CD4-positive, CD25-positive, alpha-beta regulatory T cell (primary cell): ENCODE data around the gene TAPBP. TPM values are rescaled to one million over a fixed set of nuclear protein-coding genes. Genes with fewer than 3 reads are reported as not detected.
A peak's percentile ranks its signal among the peaks of the same experiment; 100 is the strongest.

Experiments
- ATAC-seq, 2 donors: fragments of 150-1000 bp; cut with Tn5 transposase; one replicate each; pipeline ENCODE4 v1.10.0; 2021; ENCODE audit warnings: low read depth in 2 of 2, moderate number of reproducible peaks in 2 of 2, moderate library complexity in 1 of 2
- DNase-seq, 3 donors: peaks; one replicate each; pipeline versions ENCODE4 v3.0.0 to v3.0.0-alpha.2; 2012 to 2022; ENCODE audit warnings: mixed read lengths in 1 of 3
- H3K27ac ChIP-seq: one replicate; pipeline ENCODE4 v1.7.0; 2013; ENCODE audit warnings: mild to moderate bottlenecking, low read length; ENCODE audit not compliant: insufficient read depth, poor library complexity, severe bottlenecking
- H3K27me3 ChIP-seq: one replicate; pipeline ENCODE4 v1.7.0; 2013; ENCODE audit warnings: low read length; ENCODE audit not compliant: control insufficient read depth, insufficient read depth
- H3K36me3 ChIP-seq: one replicate; pipeline ENCODE4 v1.7.0; 2013; ENCODE audit warnings: mild to moderate bottlenecking, low read length, moderate library complexity; ENCODE audit not compliant: control insufficient read depth, insufficient read depth
- H3K4me1 ChIP-seq: 2 replicates; pipeline ENCODE4 v1.7.0; 2013; ENCODE audit warnings: mild to moderate bottlenecking, low read length; ENCODE audit not compliant: insufficient read depth, control insufficient read depth, poor library complexity, severe bottlenecking
- H3K4me3 ChIP-seq: one replicate; pipeline ENCODE4 v1.7.0; 2013; ENCODE audit warnings: low read depth, mild to moderate bottlenecking, low read length, moderate library complexity
- H3K9me3 ChIP-seq, 2 experiments: 1 replicate in 1 of 2; 2 replicates in 1 of 2; pipeline ENCODE4 v1.7.0; 2013; ENCODE audit warnings: low read length in 2 of 2, mild to moderate bottlenecking in 1 of 2, moderate library complexity in 1 of 2; ENCODE audit not compliant: control insufficient read depth in 2 of 2
- H3K27ac Mint-ChIP-seq, 3 donors: one replicate each; pipeline ENCODE4 v1.8.0; 2020 to 2022; ENCODE audit warnings: mild to moderate bottlenecking in 3 of 3, mixed read lengths in 3 of 3, moderate library complexity in 2 of 3
- H3K27me3 Mint-ChIP-seq: one replicate; pipeline ENCODE4 v1.8.0; 2022; ENCODE audit warnings: mild to moderate bottlenecking, mixed read lengths
- H3K36me3 Mint-ChIP-seq: one replicate; pipeline ENCODE4 v1.8.0; 2020; ENCODE audit warnings: mixed read lengths
- H3K4me1 Mint-ChIP-seq, 4 donors: one replicate each; pipeline ENCODE4 v1.8.0; 2020 to 2022; ENCODE audit warnings: mixed read lengths in 4 of 4, mild to moderate bottlenecking in 1 of 4
- H3K4me3 Mint-ChIP-seq, 4 donors: one replicate each; pipeline ENCODE4 v1.8.0; 2020 to 2022; ENCODE audit warnings: mild to moderate bottlenecking in 4 of 4, mixed read lengths in 4 of 4, moderate library complexity in 3 of 4
- H3K9me3 Mint-ChIP-seq, 7 donors: one replicate each; pipeline ENCODE4 v1.8.0; 2020 to 2022; ENCODE audit warnings: mixed read lengths in 7 of 7, mild to moderate bottlenecking in 3 of 7, moderate library complexity in 2 of 7
- polyA plus RNA-seq, 4 donors: library from polyadenylated mRNA; unstranded; fragments of 300-500 nt; fragmentation: Illumina TruSeq; gene quantifications; one replicate each; pipeline ENCODE4 v1.2.3, GENCODE V29; 2021
- total RNA-seq: library from RNA; stranded (reverse); gene quantifications from one replicate; pipeline ENCODE4 v1.2.3, GENCODE V29; 2022

The TAPBP gene
- total and polyA plus RNA-seq, 5 donors from 2014 or later: 251 to 314 (median 266) TPM

- H3K36me3 ChIP-seq: peaks cover 36% of the 10 kb centered on the region
- H3K27ac ChIP-seq: peak overlapping the region; percentile 23
- peaks cover 10% of the 10 kb centered on the region for H3K27me3 Mint-ChIP-seq
- H3K4me3 Mint-ChIP-seq: peak overlapping the region in 2 of 4 donors; percentile 4 to 28
- H3K4me1 ChIP-seq: peaks cover 34% of the 10 kb centered on the region
- peaks cover 15% of the 10 kb centered on the region for H3K36me3 Mint-ChIP-seq
- peak overlapping the region in 1 of 3 donors; percentile 91 for H3K27ac Mint-ChIP-seq
- H3K4me1 Mint-ChIP-seq: peaks cover 0 to 60% (median 38%) of the 10 kb centered on the region in 4 donors
- H3K9me3 Mint-ChIP-seq: peaks cover 0 to 3% (median 0%) of the 10 kb centered on the region in 7 donors
- DNase-seq (no peak), ATAC-seq (no peak)
- no peaks in the 10 kb centered on the region for H3K9me3 ChIP-seq
- no peak overlapping the region for H3K4me3 ChIP-seq
- no peaks in the 10 kb centered on the region for H3K27me3 ChIP-seq
Measured at GRCh38 chr6:33301877-33302276, 12.0 kb downstream of the TAPBP start.

GRCh38 chr6:33299237-33299944 lies 14.5 kb downstream of the TAPBP start:
- peak overlapping the region; percentile 98 to 100 (median 100) for H3K27ac Mint-ChIP-seq
- Histone ChIP-seq H3K4me1 (peaks cover 27% of the 10 kb centered on the region), H3K27ac (peak overlapping the region; percentile 92), H3K4me3 (peak overlapping the region; percentile 90), H3K36me3 (peaks cover 34% of the 10 kb centered on the region), H3K27me3 (no peaks in the 10 kb centered on the region), H3K9me3 (no peaks in the 10 kb centered on the region)
- H3K27me3 Mint-ChIP-seq: peaks cover 10% of the 10 kb centered on the region
- H3K36me3 Mint-ChIP-seq: peaks cover 11% of the 10 kb centered on the region
- ATAC-seq (peak; percentile 86 to 87), DNase-seq (peak; percentile 88 to 96 (median 92))
- peak overlapping the region; percentile 99 to 100 (median 100) for H3K4me3 Mint-ChIP-seq
- peaks cover 0 to 50% (median 26%) of the 10 kb centered on the region in 4 donors for H3K4me1 Mint-ChIP-seq
- H3K9me3 Mint-ChIP-seq: peaks cover 0 to 3% (median 0%) of the 10 kb centered on the region in 7 donors

- Histone ChIP-seq H3K36me3 (peaks cover 30% of the 10 kb centered on the region), H3K27ac (peak within 1 kb of the TSS; percentile 92), H3K4me1 (peaks cover 27% of the 10 kb centered on the region), H3K27me3 (no peaks in the 10 kb centered on the region), H3K4me3 (peak within 1 kb of the TSS; percentile 90), H3K9me3 (no peaks in the 10 kb centered on the region)
- H3K36me3 Mint-ChIP-seq: peaks cover 14% of the 10 kb centered on the region
- ATAC-seq: peak; percentile 34 to 45
- peak in 2 of 3 donors; percentile 54 to 78 for DNase-seq
- H3K27ac Mint-ChIP-seq: peak within 1 kb of the TSS; percentile 98 to 100 (median 100)
- peaks cover 10% of the 10 kb centered on the region for H3K27me3 Mint-ChIP-seq
- H3K4me3 Mint-ChIP-seq: peak within 1 kb of the TSS; percentile 99 to 100 (median 100)
- peaks cover 0 to 3% (median 0%) of the 10 kb centered on the region in 7 donors for H3K9me3 Mint-ChIP-seq
- peaks cover 0 to 52% (median 26%) of the 10 kb centered on the region in 4 donors for H3K4me1 Mint-ChIP-seq
Measured at GRCh38 chr6:33298773-33299236, 15.1 kb downstream of the TAPBP start, which contains the start of gene RGL2. Gene RGL2, minus strand, starts transcription at chr6:33298942. Its CDS starts 332 bp downstream, at chr6:33298610.

- no peaks in the 10 kb centered on the region for H3K27me3 ChIP-seq
- ATAC-seq (peak in 1 of 2 donors; percentile 6), DNase-seq (peak; percentile 54 to 69 (median 63))
- peaks cover 8% of the 10 kb centered on the region for H3K36me3 Mint-ChIP-seq
- H3K4me1 ChIP-seq: peaks cover 27% of the 10 kb centered on the region
- H3K9me3 Mint-ChIP-seq: peaks cover 0 to 3% (median 0%) of the 10 kb centered on the region in 7 donors
- peak overlapping the region; percentile 95 to 100 (median 100) for H3K4me3 Mint-ChIP-seq
- H3K4me1 Mint-ChIP-seq: peaks cover 0 to 48% (median 22%) of the 10 kb centered on the region in 4 donors
- H3K27me3 Mint-ChIP-seq: peaks cover 10% of the 10 kb centered on the region
- no peaks in the 10 kb centered on the region for H3K9me3 ChIP-seq
- peaks cover 30% of the 10 kb centered on the region for H3K36me3 ChIP-seq
- H3K27ac Mint-ChIP-seq: peak overlapping the region; percentile 98 to 100 (median 100)
- H3K4me3 ChIP-seq: peak overlapping the region; percentile 67
- peak overlapping the region; percentile 92 for H3K27ac ChIP-seq
Measured at GRCh38 chr6:33297956-33298772, 15.7 kb downstream of the TAPBP start.

GRCh38 chr6:33297406-33297955 lies 16.4 kb downstream of the TAPBP start:
- Histone ChIP-seq H3K27me3 (no peaks in the 10 kb centered on the region), H3K27ac (peak overlapping the region; percentile 92), H3K36me3 (peaks cover 34% of the 10 kb centered on the region), H3K9me3 (no peaks in the 10 kb centered on the region), H3K4me1 (peaks cover 27% of the 10 kb centered on the region), H3K4me3 (no peak overlapping the region)
- H3K9me3 Mint-ChIP-seq: peaks cover 0 to 3% (median 0%) of the 10 kb centered on the region in 7 donors
- H3K27ac Mint-ChIP-seq: peak overlapping the region in 1 of 3 donors; percentile 100
- H3K4me3 Mint-ChIP-seq: peak overlapping the region; percentile 80 to 100 (median 97)
- no peak for ATAC-seq
- peaks cover 0 to 48% (median 22%) of the 10 kb centered on the region in 4 donors for H3K4me1 Mint-ChIP-seq
- H3K36me3 Mint-ChIP-seq: peaks cover 8% of the 10 kb centered on the region
- H3K27me3 Mint-ChIP-seq: peaks cover 10% of the 10 kb centered on the region
- no peak for DNase-seq

GRCh38 chr6:33296797-33297405 lies 17.0 kb downstream of the TAPBP start:
- Mint-ChIP-seq H3K27ac (peak overlapping the region in 2 of 3 donors; percentile 55 to 100), H3K27me3 (peaks cover 10% of the 10 kb centered on the region), H3K4me1 (peaks cover 0 to 51% (median 22%) of the 10 kb centered on the region in 4 donors), H3K36me3 (peaks cover 8% of the 10 kb centered on the region), H3K4me3 (peak overlapping the region; percentile 80 to 100 (median 97)), H3K9me3 (peaks cover 0 to 3% (median 0%) of the 10 kb centered on the region in 7 donors)
- DNase-seq (no peak), ATAC-seq (no peak)
- H3K27ac ChIP-seq: peak overlapping the region; percentile 92
- no peak overlapping the region for H3K4me3 ChIP-seq
- no peaks in the 10 kb centered on the region for H3K9me3 ChIP-seq
- H3K27me3 ChIP-seq: no peaks in the 10 kb centered on the region
- peaks cover 39% of the 10 kb centered on the region for H3K36me3 ChIP-seq
- H3K4me1 ChIP-seq: peaks cover 27% of the 10 kb centered on the region
